RKO (cell line): Measurements from ENCODE around the gene ATAD2B.

Source experiments
- DNase-seq: peaks from one replicate; pipeline ENCODE4 v3.0.0-alpha.2; 2016; ENCODE audit warnings: low spot score

Gene ATAD2B

DNA sequence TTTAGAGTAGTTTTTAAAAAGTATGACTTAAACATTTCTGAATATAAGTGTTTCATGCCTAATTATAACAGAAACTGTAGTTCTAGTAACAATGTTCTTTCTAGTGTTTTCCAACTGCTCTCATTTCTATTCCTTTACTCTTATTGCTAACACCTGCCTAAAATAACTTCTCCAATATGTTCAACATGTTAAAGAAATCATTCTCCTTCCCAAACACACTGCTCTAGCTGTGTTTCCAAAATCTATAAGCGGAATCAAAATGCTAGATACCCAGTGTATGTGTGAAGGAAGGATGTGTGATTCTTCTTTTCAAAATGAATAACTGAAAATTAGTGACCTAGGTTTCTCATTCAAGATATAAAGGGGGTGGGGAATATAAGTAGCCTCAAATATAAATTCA lies 89.1 kb downstream of the ATAD2B start:
- no peak for DNase-seq

DNA sequence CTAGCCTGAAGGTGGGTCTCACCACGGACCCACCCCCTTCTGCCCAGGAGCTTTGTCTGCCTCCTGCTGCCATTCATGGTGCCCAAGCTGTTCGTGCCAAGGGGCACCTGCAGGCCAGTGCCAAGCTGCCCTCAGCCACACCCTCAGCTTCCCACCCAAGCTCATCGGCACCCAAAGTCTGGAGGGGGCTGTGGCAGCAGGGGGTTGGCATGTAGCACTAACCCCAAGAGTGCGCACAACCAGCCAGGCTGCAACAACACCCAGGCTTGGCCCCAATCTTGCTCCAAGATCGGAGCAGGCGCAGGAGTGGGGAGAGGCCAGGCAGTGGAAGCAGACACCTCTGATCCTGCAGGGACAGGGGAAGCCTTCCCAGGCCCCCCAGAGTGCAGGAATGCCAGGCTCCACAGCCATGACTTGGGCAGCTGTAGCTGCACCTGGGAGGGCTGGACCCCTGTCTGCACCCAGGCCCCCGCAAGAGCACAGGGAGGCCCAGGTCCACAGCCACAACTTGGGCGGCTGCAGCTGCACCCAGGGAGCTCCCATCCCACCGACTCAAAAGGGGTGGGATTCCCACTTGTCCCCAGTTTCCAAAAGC lies 89.9 kb downstream of the ATAD2B start:
- DNase-seq, result no peak

GRCh38 chr2:23836505-23836904 lies 90.4 kb downstream of the ATAD2B start:
- no peak for DNase-seq

DNA sequence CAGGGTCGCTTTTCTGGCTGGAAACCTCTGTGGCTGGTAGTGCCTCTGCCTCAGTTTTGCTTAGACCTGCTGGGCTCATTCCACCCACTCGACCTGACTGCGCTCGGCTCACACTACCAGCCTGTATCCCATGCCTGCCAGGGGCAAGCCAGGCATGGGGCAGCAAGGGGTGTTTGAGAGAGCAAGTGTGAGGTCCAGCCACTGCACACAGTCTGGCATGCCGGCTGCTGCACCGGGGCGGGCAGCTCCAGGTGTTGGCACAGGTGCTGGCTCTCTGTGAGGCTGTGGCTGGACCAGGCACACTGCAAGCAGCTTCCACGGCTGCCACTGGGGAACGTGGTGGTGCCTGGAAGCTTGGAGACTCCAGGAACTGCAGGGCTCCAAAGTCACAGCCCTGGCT lies 90.9 kb downstream of the ATAD2B start:
- no peak for DNase-seq

DNA sequence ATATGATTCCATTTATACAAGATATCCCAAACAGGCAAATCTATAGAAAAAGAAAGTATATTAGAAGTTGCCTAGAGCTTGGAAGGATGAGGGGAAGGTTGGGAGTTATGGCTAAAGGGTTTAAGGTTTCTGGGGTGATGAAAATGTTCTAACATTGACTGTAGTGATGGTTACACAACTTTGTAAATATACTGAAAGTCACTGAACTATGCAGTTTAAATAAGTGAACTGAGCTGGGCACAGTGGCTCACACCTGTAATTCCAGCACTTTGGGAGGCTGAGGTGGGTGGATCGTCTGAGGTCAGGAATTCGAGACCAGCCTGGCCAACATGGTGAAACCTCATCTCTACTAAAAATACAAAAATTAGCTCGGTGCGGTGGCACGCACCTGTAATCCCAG lies 91.5 kb downstream of the ATAD2B start:
- DNase-seq, result no peak

DNA sequence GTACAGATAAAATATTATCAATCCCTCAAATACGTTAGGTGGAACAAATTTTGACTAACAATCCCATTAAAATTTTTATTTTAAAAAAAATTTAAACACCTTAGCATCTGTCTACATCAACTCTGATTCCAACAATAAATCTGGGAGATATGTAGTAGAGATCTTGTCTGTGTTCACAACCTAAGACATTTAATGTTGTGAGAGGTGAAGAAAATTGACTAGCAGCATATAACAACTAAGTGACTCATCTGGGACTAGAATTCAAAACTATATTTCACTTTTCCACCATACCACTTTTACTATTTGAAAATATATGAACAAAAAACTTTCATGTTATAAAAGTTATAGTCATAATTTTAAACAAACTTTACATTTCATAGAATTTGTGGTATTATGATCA lies 97.9 kb downstream of the ATAD2B start:
- no peak for DNase-seq

DNA sequence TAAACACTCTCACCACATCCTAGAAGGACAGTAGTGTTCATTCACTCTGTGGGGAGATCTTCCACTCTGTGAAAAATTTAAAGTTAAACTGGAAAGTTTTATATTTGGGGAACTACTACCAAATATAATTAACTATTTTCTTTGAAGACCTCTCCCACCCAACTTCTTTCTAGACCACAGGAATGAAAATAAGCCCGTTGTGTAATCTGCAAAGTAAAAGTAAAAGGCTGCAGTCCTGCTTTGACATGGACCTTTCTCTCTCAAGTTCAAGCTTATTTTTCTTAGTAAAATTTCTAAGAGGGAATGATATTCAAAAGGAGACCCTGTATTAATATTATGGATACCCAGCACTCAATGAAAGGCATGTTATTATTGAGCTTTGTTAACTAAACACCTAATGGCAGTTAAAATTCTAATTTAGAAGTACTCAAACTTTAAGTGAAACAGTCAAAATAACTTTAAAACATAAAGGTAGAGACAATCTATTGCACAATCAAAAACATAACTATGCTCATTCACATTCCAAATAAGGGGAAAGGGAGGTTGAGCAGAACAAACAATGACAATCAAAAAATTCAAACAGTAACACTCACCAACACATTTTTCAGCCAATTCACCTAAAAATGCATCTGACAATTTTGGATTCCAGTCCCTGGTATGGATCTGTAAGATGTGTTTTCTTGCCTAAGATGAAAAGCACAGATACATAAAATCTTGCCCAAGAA lies 98.5 kb downstream of the ATAD2B start:
- no peak for DNase-seq

- DNase-seq, result no peak
Measured at GRCh38 chr2:23827287-23827686, 99.6 kb downstream of the ATAD2B start.

- DNase-seq, result no peak
Measured at GRCh38 chr2:23826771-23827170, 100.2 kb downstream of the ATAD2B start.

- DNase-seq, result no peak
Measured at GRCh38 chr2:23826040-23826439, 100.9 kb downstream of the ATAD2B start.

DNA sequence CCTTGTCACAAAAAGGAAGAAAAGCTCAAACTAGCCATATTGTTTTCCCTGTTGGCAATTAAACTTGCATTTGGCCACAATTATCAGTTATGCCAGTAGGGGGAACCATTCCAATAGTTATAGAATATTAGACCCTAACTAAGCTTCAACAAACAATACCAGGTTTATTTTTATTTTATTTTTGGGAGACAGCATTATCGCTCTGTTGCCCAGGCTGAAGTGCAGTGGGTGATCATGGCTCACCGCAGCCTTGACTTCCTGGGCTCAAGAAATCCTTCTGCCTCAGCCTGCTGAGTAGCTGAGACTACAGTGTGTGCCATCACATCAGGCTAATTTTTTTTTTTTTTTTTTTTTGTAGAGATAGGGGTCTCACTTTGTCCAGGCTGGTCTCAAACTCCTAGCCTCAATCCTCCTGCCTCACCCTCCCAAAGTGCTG lies 102.1 kb downstream of the ATAD2B start:
- DNase-seq, result peak; percentile 62

- DNase-seq, result no peak
Measured at GRCh38 chr2:23823863-23824262, 103.1 kb downstream of the ATAD2B start.

DNA sequence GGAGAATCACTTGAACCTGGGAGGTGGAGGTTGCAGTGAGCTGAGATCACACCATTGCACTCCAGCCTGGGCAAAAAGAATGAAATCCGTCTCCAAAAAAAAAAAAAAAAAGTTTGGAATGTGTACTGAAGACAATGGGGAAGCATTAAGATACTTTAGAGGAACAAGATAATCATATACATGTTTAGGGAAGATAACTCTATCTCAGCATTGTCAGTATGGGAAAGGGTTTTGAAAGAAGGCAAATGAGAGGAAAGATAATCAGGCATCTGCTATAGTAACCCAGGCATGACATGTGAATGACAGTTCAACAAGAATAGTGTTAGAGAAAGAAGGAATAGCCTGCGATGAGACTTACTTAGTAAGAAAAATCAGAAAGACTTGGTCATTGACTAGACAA lies 112.0 kb downstream of the ATAD2B start:
- DNase-seq, result no peak

DNA sequence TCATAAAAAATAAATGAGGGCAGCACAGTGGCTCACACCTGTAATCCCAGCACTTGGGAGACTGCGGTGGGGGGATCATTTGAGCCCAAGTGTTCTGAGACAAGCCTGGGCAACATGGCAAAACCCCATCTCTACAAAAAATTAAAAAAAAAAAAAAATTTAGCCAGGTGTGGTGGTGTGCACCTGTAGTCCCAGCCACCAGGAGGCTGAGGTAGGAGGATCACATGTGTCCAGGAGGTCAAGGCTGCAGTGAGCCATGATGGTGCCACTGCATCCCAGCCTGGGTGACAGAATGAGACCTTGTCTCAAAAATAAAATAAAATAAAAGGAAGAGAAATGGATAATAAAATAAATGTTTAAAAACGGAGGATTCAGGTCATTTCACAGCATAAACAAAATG lies 113.5 kb downstream of the ATAD2B start:
- DNase-seq, result no peak

GRCh38 chr2:23809150-23809549 lies 117.8 kb downstream of the ATAD2B start:
- DNase-seq, result no peak

DNA sequence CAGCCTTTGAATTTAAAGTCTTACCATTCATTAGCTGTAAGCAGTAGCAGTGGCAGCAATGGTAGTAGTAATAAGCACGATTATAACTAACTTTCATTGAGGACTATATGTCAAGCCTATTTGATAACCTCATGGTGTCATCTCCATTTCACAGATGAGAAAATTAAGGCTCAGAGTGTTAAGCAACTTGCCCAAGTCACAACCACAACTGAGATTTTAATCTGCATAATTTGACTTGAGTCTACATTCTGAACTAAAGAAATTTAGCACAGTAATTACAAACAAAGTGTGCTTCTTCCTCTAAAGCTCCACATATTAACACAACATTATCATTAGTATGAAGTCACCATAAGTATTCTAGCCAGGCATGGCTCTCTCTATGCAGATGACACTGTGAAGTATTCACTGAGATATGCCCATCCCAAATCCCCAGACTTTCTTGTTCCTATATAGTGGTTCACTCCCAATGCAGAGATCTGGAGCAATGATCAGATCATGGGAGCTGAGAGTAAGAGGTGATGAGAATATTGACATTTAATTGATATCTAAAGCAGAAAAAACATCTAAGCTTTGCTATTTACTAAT lies 120.2 kb downstream of the ATAD2B start:
- DNase-seq, result no peak

DNA sequence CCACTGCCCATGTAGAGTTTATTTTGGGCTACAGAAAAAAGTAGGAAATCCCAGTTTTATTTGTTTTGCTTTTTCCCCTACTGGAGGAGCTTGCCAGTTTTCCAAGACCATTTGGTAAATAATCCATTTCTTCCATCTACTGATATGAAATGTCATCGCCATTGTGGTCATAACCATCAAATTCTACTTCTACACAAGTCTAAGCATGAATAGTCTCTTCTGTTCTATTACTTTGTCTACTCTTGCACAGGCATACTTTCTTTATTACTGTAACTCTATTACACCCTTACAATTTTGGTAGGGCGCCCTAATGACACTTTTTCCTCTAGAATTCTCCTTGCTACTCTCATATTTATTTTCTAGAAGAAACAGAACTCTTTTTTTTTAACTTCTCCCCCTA lies 120.7 kb downstream of the ATAD2B start:
- no peak for DNase-seq

GRCh38 chr2:23803965-23804542 lies 122.9 kb downstream of the ATAD2B start:
- DNase-seq, result peak; percentile 32

GRCh38 chr2:23803264-23803964 lies 123.5 kb downstream of the ATAD2B start:
- no peak for DNase-seq

DNA sequence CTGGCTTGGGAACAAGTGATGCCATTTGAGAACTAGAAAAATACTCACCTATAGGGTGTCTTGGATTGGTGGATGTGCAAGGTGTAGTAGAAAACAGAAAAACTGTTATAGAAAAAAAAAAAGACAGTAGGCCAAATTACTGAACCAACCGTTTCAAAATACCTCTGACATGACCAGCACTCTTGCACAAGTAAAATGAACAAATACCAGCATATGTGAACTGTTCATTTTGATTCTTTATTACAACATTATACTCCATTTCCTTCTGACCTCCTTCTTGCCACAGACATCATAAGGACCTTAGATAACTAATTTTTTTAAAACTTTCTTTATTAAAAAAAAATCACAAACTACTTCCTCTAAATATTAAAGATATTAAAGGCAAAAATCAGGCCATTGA lies 125.5 kb downstream of the ATAD2B start:
- DNase-seq, result no peak

DNA sequence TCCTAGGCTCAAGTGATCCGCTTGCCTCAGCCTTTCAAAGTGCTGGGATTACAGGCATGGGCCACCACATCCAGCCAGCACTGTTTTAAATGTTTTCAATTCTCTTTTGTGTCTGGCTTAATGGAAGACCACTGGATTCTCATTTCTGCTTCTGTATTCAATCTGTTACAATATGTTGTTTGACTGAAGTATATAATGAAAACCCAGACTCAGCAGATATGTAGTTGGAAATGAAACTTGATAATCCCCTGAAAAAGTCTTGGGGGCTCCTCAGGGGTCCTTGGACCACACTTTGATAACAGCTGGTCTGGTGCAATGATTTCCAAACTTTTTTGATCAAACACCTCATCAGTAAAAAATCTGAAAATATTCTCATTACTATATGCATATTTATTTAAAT lies 132.7 kb downstream of the ATAD2B start:
- no peak for DNase-seq

- no peak for DNase-seq
Measured at GRCh38 chr2:23793476-23793875, 133.4 kb downstream of the ATAD2B start.

DNA sequence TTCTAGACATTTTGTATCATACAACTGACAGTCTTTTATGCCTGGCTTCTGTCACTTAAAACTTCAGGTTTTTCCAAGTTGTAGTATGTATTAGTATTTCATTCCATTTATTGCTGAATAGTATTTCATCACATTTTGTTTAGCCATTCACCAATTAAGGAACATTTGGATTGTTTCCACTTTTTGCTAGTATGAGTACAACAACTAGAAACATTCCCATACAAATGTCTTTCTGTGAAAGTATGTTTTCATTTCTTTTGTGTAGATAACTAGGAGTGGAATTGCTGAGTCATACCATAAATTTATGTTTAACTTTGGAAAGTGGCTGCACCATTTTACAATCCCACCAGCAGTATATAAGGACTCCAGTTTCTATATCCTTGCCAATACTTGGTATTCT lies 135.9 kb downstream of the ATAD2B start:
- DNase-seq, result no peak
